ENCODE results near the gene FBXL16. TPM values are rescaled to one million over a fixed set of nuclear protein-coding genes. Genes with fewer than 3 reads are reported as not detected.

The FBXL16 gene
- total RNA-seq, 1 experiment from 2014 or later, result 1.1 TPM

GRCh38 chr16:734981-735881 is 29.6 kb upstream of the FBXL16 start:
- BruUV-seq (replicated peaks), result no TSS peak
- ChIA-PET POLR2A (ENCODE audit: low non-redundant PET) (no interaction called here), CTCF (no interaction called here)
- no peak overlapping the region for H3K4me3 ChIP-seq (ENCODE audit: low read depth, low read length, poor library complexity, severe bottlenecking)
- TF ChIP-seq EZH2 (IDR thresholded peaks at IDR 0.05; ENCODE audit: borderline replicate concordance, low read depth, low read length, poor library complexity, severe bottlenecking) (no peak), CTCF (conservative IDR thresholded peaks at IDR 0.05; ENCODE audit: low read depth, low read length) (no peak)
- no peak overlapping the region for H3K27ac ChIP-seq (ENCODE audit: low read depth, low read length, poor library complexity, severe bottlenecking)
- H3K27me3 ChIP-seq (replicated peaks; ENCODE audit: insufficient read depth, low read depth, low read length, poor library complexity), result no peaks in the 10 kb centered on the region
- H3K4me1 ChIP-seq (ENCODE audit: insufficient read depth, low read length, poor library complexity, severe bottlenecking), result peaks cover 5% of the 10 kb centered on the region
- no peak for DNase-seq (ENCODE audit: low spot score)
- no peaks in the 10 kb centered on the region for H3K9me3 ChIP-seq (ENCODE audit: low read depth, low read length, poor library complexity, severe bottlenecking)
- H3K36me3 ChIP-seq (ENCODE audit: insufficient read depth, low read length, poor library complexity, severe bottlenecking), result peaks cover 18% of the 10 kb centered on the region
- intact Hi-C loops (cut with micrococcal nuclease; ENCODE audit: unreplicated experiment), result no loop called here

GRCh38 chr16:734208-734980 is 28.8 kb upstream of the FBXL16 start:
- peaks cover 18% of the 10 kb centered on the region for H3K36me3 ChIP-seq (ENCODE audit: insufficient read depth, low read length, poor library complexity, severe bottlenecking)
- no peak overlapping the region for H3K27ac ChIP-seq (ENCODE audit: low read depth, low read length, poor library complexity, severe bottlenecking)
- intact Hi-C loops (cut with micrococcal nuclease; ENCODE audit: unreplicated experiment), result no loop called here
- H3K27me3 ChIP-seq (replicated peaks; ENCODE audit: insufficient read depth, low read depth, low read length, poor library complexity), result no peaks in the 10 kb centered on the region
- no peaks in the 10 kb centered on the region for H3K9me3 ChIP-seq (ENCODE audit: low read depth, low read length, poor library complexity, severe bottlenecking)
- TF ChIP-seq EZH2 (IDR thresholded peaks at IDR 0.05; ENCODE audit: borderline replicate concordance, low read depth, low read length, poor library complexity, severe bottlenecking) (no peak), CTCF (conservative IDR thresholded peaks at IDR 0.05; ENCODE audit: low read depth, low read length) (no peak)
- BruUV-seq (replicated peaks), result no TSS peak
- no peaks in the 10 kb centered on the region for H3K4me1 ChIP-seq (ENCODE audit: insufficient read depth, low read length, poor library complexity, severe bottlenecking)
- no peak for DNase-seq (ENCODE audit: low spot score)
- no peak overlapping the region for H3K4me3 ChIP-seq (ENCODE audit: low read depth, low read length, poor library complexity, severe bottlenecking)
- ChIA-PET CTCF (no interaction called here), POLR2A (ENCODE audit: low non-redundant PET) (no interaction called here)

GRCh38 chr16:733382-734207 is 28.0 kb upstream of the FBXL16 start:
- H3K9me3 ChIP-seq (ENCODE audit: low read depth, low read length, poor library complexity, severe bottlenecking), result no peaks in the 10 kb centered on the region
- no TSS peak for BruUV-seq (replicated peaks)
- no peak overlapping the region for H3K27ac ChIP-seq (ENCODE audit: low read depth, low read length, poor library complexity, severe bottlenecking)
- no peak for DNase-seq (ENCODE audit: low spot score)
- ChIA-PET CTCF (no interaction called here), POLR2A (ENCODE audit: low non-redundant PET) (no interaction called here)
- no peaks in the 10 kb centered on the region for H3K27me3 ChIP-seq (replicated peaks; ENCODE audit: insufficient read depth, low read depth, low read length, poor library complexity)
- no peak overlapping the region for H3K4me3 ChIP-seq (ENCODE audit: low read depth, low read length, poor library complexity, severe bottlenecking)
- TF ChIP-seq CTCF (conservative IDR thresholded peaks at IDR 0.05; ENCODE audit: low read depth, low read length) (no peak), EZH2 (IDR thresholded peaks at IDR 0.05; ENCODE audit: borderline replicate concordance, low read depth, low read length, poor library complexity, severe bottlenecking) (no peak)
- peaks cover under 1% of the 10 kb centered on the region for H3K4me1 ChIP-seq (ENCODE audit: insufficient read depth, low read length, poor library complexity, severe bottlenecking)
- peaks cover 18% of the 10 kb centered on the region for H3K36me3 ChIP-seq (ENCODE audit: insufficient read depth, low read length, poor library complexity, severe bottlenecking)
- intact Hi-C loops (cut with micrococcal nuclease; ENCODE audit: unreplicated experiment), result no loop called here

All from A673 (cell line).